Memory B cell (primary cell): ENCODE results near the gene CACNA1H.

Experiments
- ATAC-seq: fragments of 150-1000 bp; cut with Tn5 transposase; 2 replicates; pipeline ENCODE4 v1.10.0; 2021; ENCODE audit warnings: low read depth, mild to moderate bottlenecking, moderate library complexity
- DNase-seq, 2 donors: peaks; one replicate each; pipeline ENCODE4 v3.0.0; 2022; ENCODE audit warnings: low spot score in 2 of 2
- H3K27ac Mint-ChIP-seq: one replicate; pipeline ENCODE4 v1.8.0; 2022; ENCODE audit warnings: mild to moderate bottlenecking, moderate library complexity, mixed read lengths
- H3K27me3 Mint-ChIP-seq: one replicate; pipeline ENCODE4 v1.8.0; 2022; ENCODE audit warnings: mixed read lengths
- H3K36me3 Mint-ChIP-seq: one replicate; pipeline ENCODE4 v1.8.0; 2022; ENCODE audit warnings: mild to moderate bottlenecking, mixed read lengths
- H3K4me1 Mint-ChIP-seq: one replicate; pipeline ENCODE4 v1.8.0; 2022; ENCODE audit warnings: mixed read lengths
- H3K4me3 Mint-ChIP-seq: one replicate; pipeline ENCODE4 v1.8.0; 2022; ENCODE audit warnings: mild to moderate bottlenecking, moderate library complexity, mixed read lengths
- H3K9me3 Mint-ChIP-seq: one replicate; pipeline ENCODE4 v1.8.0; 2022; ENCODE audit warnings: mixed read lengths

Gene CACNA1H

DNA sequence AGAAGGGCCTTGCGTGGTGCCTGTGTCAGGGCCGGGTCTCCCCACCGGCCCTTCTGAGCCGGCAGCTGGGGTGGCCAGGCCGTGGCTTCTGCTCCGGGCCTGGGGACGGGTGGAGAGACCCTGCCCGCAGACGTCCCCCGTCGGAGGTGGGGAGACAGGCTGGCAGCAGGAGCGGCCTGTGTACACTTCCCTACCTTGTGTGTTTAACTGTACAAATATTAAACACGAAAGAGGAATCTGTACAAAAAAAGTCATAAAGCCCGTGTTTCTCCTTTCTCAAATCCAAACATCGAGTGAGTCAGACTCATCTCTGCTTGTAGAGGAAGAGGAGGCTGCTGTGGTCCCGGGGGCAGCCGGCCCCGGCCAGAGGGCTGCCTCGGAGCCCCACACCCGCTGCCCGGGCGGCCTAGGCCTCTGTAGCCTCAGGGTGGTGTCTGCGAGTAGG lies 2.0 kb downstream of the CACNA1H start:
- Mint-ChIP-seq H3K27ac (no peak overlapping the region), H3K4me1 (no peaks in the 10 kb centered on the region), H3K4me3 (no peak overlapping the region), H3K9me3 (no peaks in the 10 kb centered on the region), H3K36me3 (no peaks in the 10 kb centered on the region), H3K27me3 (peaks cover 14% of the 10 kb centered on the region)
- ATAC-seq (no peak), DNase-seq (no peak)

DNA sequence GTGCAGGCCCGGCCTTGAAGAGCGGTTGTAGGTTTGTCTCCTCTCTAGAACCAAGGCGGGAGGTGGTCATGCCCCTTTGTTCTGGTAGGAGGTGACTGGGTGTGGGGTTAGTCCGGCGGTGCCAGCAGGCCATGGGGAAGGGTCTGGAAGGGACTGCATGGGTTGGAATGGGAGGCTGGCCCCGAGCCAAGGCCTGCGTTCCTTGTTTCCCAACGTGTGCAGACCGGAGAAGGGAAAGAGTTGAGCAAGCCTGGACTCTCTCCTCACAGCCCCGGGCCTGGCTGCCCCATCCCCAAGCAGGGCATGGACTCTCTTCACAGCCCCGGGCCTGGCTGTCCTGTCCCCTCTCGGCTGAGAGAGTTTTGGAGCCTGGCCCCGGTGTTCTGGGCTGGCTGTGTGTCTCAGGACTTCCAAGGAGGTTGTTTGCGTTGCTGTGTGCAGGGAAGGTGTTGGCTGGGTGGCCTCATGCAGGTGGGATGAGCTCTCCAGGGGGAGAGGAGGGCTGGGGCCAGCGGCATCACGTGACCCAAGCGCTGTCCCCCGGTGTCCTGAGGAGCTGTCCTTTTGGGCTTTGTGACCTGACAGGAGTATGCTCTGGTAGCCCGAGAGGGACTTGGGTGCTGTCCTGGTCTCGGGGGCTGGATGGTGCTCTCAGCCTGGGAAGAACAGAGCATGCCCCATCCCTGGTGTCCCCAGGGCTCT lies 2.6 kb downstream of the CACNA1H start:
- Mint-ChIP-seq H3K27me3 (peaks cover 14% of the 10 kb centered on the region), H3K4me3 (no peak overlapping the region)
- no peak for ATAC-seq

DNA sequence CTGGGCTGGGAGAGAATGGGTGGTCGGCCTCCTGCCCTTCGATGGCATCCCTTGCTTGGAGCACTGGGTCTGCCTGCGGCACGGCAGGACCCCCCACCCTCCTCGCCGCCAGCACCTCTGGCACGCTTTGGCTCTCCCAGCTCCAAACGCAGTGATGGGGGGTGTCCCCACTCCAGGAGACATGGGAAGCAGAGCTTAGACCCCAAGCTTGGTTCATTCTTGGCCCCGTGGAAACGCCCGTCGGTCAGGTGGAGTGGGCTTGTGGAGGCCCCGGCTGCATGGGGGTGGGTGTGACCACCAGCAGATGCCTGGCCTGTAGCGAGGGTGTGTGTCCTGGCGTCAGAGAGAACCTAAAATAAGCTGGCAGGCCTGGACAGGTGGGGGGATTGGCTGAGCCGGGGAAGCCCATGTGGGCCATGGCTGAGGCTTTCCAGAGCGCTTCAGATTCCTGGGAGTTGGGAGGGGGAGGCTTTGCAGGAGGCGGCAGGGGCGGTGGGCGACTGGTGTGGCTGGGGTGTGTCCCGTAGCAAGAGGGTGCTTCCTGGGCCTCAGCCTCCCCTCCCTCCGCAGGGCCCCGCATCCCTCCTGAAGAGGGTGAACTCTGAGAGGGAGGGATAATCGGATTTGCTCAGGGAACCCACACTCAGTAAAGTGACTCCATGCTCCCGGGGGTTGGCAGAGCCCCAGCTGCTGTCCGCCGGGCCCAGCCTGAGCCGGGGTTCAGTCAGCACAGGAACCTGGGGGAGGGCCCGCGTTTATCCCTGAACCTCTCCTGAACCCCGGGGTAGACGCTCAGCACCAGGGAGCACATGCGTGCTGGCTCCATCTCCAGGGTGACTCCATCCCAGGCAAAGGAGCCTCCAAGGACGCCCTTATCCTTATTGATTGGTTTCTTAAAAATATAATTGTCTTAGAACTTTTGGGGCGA lies 3.4 kb downstream of the CACNA1H start:
- DNase-seq = no peak
- Mint-ChIP-seq H3K4me3 (no peak overlapping the region), H3K4me1 (no peaks in the 10 kb centered on the region), H3K27ac (no peak overlapping the region), H3K9me3 (no peaks in the 10 kb centered on the region), H3K36me3 (no peaks in the 10 kb centered on the region), H3K27me3 (peaks cover 12% of the 10 kb centered on the region)
- no peak for ATAC-seq

More for the DNA sequence above, 2.6 kb downstream of the CACNA1H start:
- DNase-seq = no peak
- Mint-ChIP-seq H3K27ac (no peak overlapping the region), H3K9me3 (no peaks in the 10 kb centered on the region), H3K4me1 (no peaks in the 10 kb centered on the region), H3K36me3 (no peaks in the 10 kb centered on the region)

DNA sequence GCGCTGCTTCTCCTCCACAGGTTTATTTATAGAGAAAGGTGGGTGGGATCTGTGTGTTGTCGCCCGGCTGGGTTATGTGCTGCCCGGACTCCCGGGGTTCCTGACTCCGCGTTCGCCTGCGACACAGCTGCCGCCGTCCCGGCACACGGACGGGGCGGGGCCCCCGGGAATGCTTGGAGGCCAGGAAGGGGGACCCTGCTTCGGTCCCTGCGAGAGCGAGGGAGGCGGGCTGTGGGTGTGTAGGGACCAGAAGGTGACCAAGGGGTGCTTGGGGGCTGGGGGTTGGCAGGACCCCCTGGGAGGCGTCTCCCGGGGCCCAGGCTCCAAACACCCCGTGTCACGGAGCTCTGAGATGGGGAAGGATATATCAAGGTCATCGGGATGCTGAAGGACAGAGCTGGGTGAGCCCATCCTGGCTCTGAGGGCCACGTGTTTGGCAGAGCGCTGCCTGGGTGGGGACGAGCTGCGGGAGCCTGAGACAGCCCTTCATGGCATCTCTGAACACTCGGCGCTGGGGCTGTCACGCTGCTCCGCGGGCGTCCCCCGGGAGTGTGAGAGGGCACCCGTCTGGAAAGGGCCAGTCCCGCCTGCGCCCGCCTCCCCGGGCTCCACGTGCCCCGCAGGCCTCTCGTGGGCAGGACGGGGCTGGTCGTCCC lies 4.2 kb downstream of the CACNA1H start:
- no peaks in the 10 kb centered on the region for H3K36me3 Mint-ChIP-seq
- ATAC-seq (no peak), DNase-seq (no peak)
- H3K27me3 Mint-ChIP-seq = peaks cover 10% of the 10 kb centered on the region
- H3K4me1 Mint-ChIP-seq = no peaks in the 10 kb centered on the region
- no peak overlapping the region for H3K27ac Mint-ChIP-seq
- H3K4me3 Mint-ChIP-seq = no peak overlapping the region
- no peaks in the 10 kb centered on the region for H3K9me3 Mint-ChIP-seq

DNA sequence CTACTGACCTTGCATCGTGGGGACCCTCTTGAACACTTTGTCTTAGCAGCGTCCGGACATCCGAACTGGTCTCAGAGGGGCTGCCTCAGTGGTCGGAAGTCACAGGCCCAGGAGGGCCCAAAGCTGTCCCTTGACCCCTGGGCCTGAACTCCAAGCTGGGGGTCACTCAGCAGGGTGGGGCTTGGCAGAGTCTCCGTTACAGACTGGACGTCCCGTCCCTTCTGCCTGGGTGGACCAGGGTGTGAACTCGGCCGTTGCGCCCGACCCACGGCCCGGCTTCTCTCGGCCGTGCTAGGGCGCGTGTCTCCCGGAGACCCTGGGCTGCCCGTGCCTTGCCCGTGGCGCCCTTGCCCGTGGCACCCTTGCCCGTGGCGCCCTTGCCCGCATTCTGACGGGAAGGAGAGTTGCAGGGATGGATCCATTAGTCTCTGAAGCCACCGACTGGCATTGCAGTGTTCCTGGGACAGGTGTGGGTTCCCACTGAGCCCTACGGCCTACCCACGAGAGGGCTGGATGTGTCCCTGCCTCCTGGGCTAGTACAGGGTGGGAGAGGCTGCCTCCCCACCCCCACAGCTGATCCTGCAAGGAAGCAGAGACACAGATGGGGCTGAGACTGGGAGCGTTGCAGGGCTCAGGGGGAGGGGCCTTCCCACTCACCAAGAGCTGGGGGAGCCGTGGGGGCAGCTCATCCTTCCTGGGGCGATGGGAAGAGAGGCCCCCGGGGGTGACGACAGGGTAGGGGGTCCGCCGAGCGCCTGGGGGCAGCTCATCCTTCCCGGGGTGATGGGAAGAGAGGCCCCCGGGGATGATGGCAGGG lies 4.9 kb downstream of the CACNA1H start:
- H3K9me3 Mint-ChIP-seq = no peaks in the 10 kb centered on the region
- no peak overlapping the region for H3K27ac Mint-ChIP-seq
- H3K4me3 Mint-ChIP-seq = no peak overlapping the region
- H3K27me3 Mint-ChIP-seq = peaks cover 9% of the 10 kb centered on the region
- no peaks in the 10 kb centered on the region for H3K4me1 Mint-ChIP-seq
- DNase-seq = no peak
- no peaks in the 10 kb centered on the region for H3K36me3 Mint-ChIP-seq
- ATAC-seq = no peak

DNA sequence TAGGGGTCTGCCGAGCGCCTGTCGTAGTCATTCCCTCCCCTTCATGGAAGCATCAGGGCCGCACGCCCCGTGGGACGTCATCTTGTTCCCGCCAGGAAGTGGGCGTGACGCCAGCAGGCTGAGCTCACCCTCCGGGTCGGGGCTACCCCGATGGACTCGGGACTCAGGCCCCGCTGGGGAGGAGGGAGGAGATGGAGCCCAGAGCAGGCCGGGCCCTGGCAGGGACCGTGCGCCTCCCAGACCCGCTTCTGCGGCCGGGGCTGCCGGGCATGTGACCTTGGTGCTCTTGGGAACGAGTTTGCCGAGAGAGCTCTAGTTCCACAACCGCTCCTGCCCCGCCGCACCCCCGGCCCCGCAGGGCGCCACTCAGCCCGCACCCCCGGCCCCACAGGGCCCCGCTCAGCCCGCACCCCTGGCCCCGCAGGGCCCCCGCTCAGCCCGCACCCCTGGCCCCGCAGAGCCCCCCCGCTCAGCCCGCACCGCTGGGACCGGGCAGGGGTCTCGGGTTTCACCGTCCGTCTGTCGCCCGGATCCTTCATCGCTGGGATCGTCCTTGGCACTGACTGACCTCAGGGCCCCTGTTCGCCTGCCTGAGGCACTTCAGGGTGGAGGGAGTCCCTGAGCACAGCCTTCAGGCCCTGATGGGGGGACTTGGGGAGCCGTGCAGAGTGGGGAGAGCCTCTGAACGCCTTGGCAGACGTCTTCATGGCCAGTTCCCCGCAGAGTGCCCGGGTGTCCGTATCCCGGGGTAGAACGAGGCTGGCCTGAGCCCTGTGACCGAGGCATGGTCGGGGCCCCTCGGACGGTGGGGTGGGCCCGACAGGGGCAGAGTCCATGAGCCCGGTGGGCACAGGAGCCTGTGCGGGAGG lies 5.8 kb downstream of the CACNA1H start:
- Mint-ChIP-seq H3K27me3 (peaks cover 9% of the 10 kb centered on the region), H3K4me1 (no peaks in the 10 kb centered on the region), H3K9me3 (no peaks in the 10 kb centered on the region), H3K4me3 (no peak overlapping the region), H3K36me3 (no peaks in the 10 kb centered on the region), H3K27ac (no peak overlapping the region)
- no peak for DNase-seq
- no peak for ATAC-seq

DNA sequence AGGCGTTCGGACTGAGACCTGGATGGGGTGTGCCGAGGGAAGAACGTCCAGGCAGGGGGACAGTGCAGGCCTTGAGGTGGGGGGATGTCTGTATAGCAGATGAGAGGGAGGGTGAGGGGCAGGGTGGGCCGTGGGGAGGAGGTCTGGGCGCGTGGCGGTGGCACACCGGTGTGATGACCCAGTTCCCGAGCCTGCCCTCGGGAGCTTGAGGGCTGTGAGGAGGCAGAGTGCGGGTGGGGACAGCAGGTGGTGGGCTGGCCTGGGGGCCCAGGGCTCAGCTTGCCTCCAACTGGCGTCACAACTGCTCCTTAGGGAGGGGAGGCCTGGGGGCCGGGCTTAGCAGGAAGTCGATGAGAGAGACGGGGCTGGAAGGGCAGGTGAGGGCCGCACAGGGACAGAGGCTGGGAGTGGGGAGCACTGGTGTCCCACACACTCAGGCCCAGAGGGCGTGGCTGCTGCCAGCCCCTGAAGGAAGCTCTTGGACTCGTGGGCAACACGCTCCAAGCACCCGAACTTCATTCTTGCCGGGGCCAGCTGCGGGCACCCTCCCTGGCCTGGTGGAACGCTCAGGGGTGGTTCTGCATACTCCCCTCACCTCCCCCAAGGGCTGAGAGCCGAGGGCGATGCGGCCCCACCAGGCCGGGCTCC lies 6.5 kb downstream of the CACNA1H start:
- no peak for DNase-seq
- no peaks in the 10 kb centered on the region for H3K9me3 Mint-ChIP-seq
- no peaks in the 10 kb centered on the region for H3K36me3 Mint-ChIP-seq
- no peaks in the 10 kb centered on the region for H3K4me1 Mint-ChIP-seq
- no peak overlapping the region for H3K27ac Mint-ChIP-seq
- no peak for ATAC-seq
- no peak overlapping the region for H3K4me3 Mint-ChIP-seq
- peaks cover 9% of the 10 kb centered on the region for H3K27me3 Mint-ChIP-seq

DNA sequence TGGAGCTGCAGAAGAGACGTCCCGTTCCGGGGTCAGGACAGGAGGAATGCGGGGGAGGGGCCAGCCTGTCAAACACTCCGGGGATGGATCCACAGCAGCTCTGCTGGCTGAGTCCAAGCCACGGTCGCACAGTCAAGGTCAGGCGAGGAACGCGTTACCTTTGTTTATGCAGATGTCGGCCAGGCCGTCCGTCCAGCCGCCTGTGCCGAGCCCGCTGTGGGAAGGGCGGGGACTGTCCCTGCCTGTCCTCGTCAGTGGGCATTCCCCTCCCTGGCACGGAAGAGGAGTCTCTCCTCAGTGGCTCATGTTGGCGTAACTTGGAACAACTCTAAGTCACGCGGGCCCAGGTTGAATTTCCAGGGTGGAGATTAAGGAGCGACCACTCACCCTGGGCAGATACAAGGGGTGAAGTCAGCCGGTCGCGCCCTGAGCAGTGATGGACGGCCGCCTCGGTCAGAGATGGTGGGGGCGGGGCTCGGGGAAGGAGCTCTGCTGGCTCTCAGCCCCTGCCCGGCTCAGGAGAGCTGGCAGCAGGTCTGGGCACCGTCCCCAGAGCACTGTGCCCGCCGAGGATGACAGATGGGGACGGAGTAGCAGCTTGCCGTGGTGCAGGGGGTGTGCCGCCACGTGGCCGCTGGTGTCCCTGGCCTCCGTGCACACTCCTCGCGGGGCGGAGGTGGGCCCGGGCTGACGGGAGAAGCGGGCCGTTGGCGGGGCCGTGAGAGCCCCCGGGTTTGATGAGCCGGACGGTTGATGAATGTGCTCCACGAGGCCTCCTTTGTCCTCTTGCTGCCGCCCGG lies 7.3 kb downstream of the CACNA1H start:
- DNase-seq (no peak), ATAC-seq (no peak)
- Mint-ChIP-seq H3K9me3 (no peaks in the 10 kb centered on the region), H3K36me3 (no peaks in the 10 kb centered on the region), H3K27me3 (peaks cover 9% of the 10 kb centered on the region), H3K27ac (no peak overlapping the region), H3K4me3 (no peak overlapping the region), H3K4me1 (no peaks in the 10 kb centered on the region)

DNA sequence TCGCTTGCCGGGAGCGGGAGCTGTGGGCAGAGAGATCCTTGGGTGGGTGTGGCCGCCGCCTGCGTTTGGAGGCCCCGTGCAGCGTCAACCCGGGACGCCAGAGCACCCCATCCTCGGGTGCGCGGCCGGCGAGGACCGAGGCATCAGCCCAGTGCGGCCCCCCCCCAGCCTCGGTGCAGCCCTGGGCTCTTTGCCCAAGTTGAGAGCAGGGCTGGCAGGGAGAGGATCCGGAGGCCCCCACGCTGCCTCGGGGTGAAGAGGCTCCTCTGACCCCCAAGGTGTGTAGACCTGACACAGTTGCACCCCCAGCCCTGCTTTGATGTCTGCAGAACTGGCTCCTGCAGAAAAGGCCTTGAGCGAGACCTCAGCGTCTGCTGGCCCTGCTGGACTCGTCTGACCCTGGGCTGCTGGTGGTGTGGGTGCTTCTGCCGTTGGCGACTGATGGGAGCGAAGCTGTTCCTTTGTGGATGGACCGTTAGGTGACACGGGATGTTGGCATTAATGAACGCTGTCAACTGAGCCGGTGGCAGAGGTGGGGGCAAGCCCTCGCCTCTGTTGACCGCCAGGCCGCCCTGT lies 8.0 kb downstream of the CACNA1H start:
- Mint-ChIP-seq H3K27me3 (peaks cover 5% of the 10 kb centered on the region), H3K4me3 (no peak overlapping the region), H3K9me3 (no peaks in the 10 kb centered on the region), H3K27ac (no peak overlapping the region), H3K36me3 (no peaks in the 10 kb centered on the region), H3K4me1 (no peaks in the 10 kb centered on the region)
- ATAC-seq = no peak
- DNase-seq = no peak

DNA sequence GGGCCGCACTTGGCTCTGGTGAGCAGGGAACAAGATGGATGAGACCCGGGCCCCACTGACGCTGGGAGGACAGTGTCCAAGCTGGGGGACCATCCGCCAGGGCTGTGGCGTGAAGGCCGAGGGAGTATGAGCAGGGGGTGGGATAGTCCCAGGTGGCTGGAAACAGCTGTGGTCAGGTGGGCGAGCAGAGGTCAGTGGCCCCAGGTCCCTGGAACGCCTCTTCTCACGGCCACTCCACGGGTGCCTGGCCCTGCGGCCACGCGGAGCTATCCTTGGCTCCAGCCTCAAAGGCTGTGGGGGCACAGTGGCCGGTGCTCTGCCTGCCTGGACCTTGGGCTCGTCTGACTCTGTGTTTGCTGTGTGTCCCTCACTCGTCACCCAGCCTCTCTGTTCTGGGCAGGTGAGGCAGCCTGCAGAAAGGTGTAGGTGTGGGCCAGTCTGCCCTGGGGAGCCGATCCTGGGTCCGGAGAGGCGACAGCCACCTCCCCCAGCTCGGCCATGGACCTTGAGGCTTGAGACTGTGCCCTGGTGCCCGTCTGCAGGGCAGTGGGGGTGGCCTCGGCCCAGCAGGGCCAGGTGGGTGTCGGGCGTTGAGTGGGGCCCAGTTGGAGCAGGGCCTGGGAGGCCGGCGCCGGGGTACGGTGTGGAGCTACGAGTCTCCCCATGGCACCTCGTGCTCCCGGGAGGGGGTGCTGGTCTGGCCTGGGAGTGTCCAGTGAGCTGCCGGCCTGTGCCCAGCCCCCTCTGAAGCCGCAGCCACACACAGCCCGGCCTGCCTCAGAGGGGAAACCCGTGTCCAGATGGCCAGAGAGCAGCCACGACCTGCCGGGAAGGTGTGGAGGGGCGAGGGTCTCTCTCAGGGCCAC lies 10.0 kb downstream of the CACNA1H start:
- ATAC-seq = no peak
- Mint-ChIP-seq H3K27me3 (peaks cover 5% of the 10 kb centered on the region), H3K36me3 (no peaks in the 10 kb centered on the region), H3K4me3 (no peak overlapping the region), H3K9me3 (no peaks in the 10 kb centered on the region), H3K27ac (no peak overlapping the region), H3K4me1 (no peaks in the 10 kb centered on the region)
- no peak for DNase-seq

DNA sequence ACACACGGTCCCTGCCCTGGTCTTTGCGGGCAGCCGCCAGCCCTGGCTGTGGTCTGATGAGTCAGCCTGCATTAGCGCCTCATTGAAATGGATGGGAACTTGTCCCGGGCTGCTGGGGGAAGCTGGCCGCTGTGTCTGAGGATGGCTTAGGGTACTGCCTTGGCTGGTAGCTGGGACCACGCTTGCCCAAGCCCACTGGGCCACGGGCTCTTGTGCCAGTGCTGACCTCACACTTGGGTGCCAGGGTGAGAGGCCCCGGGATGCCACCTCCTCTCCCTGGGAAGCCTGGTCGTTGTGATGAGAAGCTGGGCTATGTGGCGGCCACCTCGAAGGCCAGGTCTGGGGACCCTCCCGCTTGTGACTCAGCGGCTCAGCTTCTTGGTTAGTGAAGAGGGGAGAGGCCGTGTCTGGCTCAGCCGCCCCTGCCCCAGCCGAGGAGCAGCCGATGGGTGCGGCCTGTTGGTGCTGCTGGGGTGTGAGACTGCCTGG lies 10.7 kb downstream of the CACNA1H start:
- DNase-seq = no peak
- no peak for ATAC-seq
- Mint-ChIP-seq H3K9me3 (no peaks in the 10 kb centered on the region), H3K36me3 (no peaks in the 10 kb centered on the region), H3K27me3 (peaks cover 5% of the 10 kb centered on the region), H3K27ac (no peak overlapping the region), H3K4me1 (no peaks in the 10 kb centered on the region), H3K4me3 (no peak overlapping the region)
